GM12864 (cell line): ENCODE results near the gene KRTAP6-2.

Experiments used
- DNase-seq: peaks from one replicate; pipeline ENCODE4 v3.0.0-alpha.2; 2011; ENCODE audit warnings: low read depth
- H3K4me3 ChIP-seq: 2 replicates; pipeline ENCODE4 v1.5.1; 2011; ENCODE audit warnings: mild to moderate bottlenecking, low read depth, low read length, control low read depth
- CTCF ChIP-seq: IDR thresholded peaks from 2 replicates; pipeline ENCODE4 v1.5.1; 2011; ENCODE audit warnings: low read depth, mild to moderate bottlenecking, moderate library complexity, low read length, control low read depth, inconsistent platforms; ENCODE audit errors: missing control alignments

Gene KRTAP6-2

GRCh38 chr21:30625449-30626165 lies 26.9 kb upstream of the KRTAP6-2 start:
- H3K4me3 ChIP-seq = no peak overlapping the region
- no peak for TF ChIP-seq CTCF
- no peak for DNase-seq

- no peak for TF ChIP-seq CTCF
These were observed 24.7 kb upstream of the KRTAP6-2 start for GRCh38 chr21:30623362-30623761.

GRCh38 chr21:30620522-30620921 lies 21.8 kb upstream of the KRTAP6-2 start, which contains the start of gene KRTAP20-4:
TSS of gene KRTAP20-4 (plus strand) at chr21:30620627.
- DNase-seq = no peak
- no peak for TF ChIP-seq CTCF
- no peak within 1 kb of the TSS for H3K4me3 ChIP-seq

More at GRCh38 chr21:30623362-30623761, 24.7 kb upstream of the KRTAP6-2 start:
- H3K4me3 ChIP-seq = no peak overlapping the region
- no peak for DNase-seq

- TF ChIP-seq CTCF = no peak
- no peak overlapping the region for H3K4me3 ChIP-seq
- DNase-seq = no peak
These were observed 21.4 kb upstream of the KRTAP6-2 start for GRCh38 chr21:30620080-30620479.

- DNase-seq = no peak
- no peak for TF ChIP-seq CTCF
- H3K4me3 ChIP-seq = no peak within 1 kb of the TSS
These were observed 17.4 kb upstream of the KRTAP6-2 start, which contains the start of gene KRTAP20-1 for GRCh38 chr21:30616125-30616524. TSS of gene KRTAP20-1 (plus strand) at chr21:30616425. CDS start at chr21:30616455, 30 bp downstream.

GRCh38 chr21:30615199-30615598 lies 16.5 kb upstream of the KRTAP6-2 start:
- no peak overlapping the region for H3K4me3 ChIP-seq
- DNase-seq = no peak
- no peak for TF ChIP-seq CTCF

GRCh38 chr21:30613836-30614235 lies 15.1 kb upstream of the KRTAP6-2 start, which contains the start of gene KRTAP6-1:
TSS of gene KRTAP6-1 (minus strand) at chr21:30613930. CDS start at chr21:30613904, 26 bp downstream.
- no peak within 1 kb of the TSS for H3K4me3 ChIP-seq
- DNase-seq = no peak
- TF ChIP-seq CTCF = no peak
